Lower leg skin (tissue), 4 donors: Measurements from ENCODE around the gene OR6S1. TPM values are rescaled to one million over a fixed set of nuclear protein-coding genes. Genes with fewer than 3 reads are reported as not detected.

Experiments used
- DNase-seq, 2 donors: peaks; one replicate each; pipeline ENCODE4 v3.0.0-alpha.2; 2019; ENCODE audit warnings: low spot score in 2 of 2
- H3K4me3 ChIP-seq: fragments of 200-600 bp; sonication (generic); 2 replicates; pipeline ENCODE4 v1.5.1; 2017; ENCODE audit warnings: mild to moderate bottlenecking, low read depth; ENCODE audit not compliant: poor library complexity, severe bottlenecking
- POLR2A ChIP-seq, 2 donors: fragments of 450-650 bp; IDR thresholded peaks; one replicate each; pipeline ENCODE4 v1.6.1; 2016 to 2017; ENCODE audit warnings: antibody characterized with exemption in 2 of 2, mild to moderate bottlenecking in 1 of 2, moderate library complexity in 1 of 2
- WGBS, 2 donors: methylation state at CpG; one replicate each; pipeline ENCODE4 v1.1.5; 2018; 5-methylcytosine and 5-hydroxymethylcytosine counted together
- intact Hi-C: fragments of 100-400 bp; cut with DNase I; formaldehyde crosslinking; loops from one replicate; pipeline ENCODE4 v1.15.0; 2023; ENCODE audit warnings: low total_unique reads
- total RNA-seq, 4 donors: library from RNA; depleted of rRNA; stranded (reverse); fragments of >200 nt; gene quantifications; one replicate each; pipeline ENCODE4 v1.1.0, GENCODE V29; 2016
- TF ChIP-seq, protein P1 (sequence below), 3 donors: fragments of 450-650 bp; IDR thresholded peaks; one replicate each; pipeline ENCODE4 v1.5.1; 2016; ENCODE audit warnings: antibody characterized with exemption in 3 of 3, mild to moderate bottlenecking in 3 of 3, moderate library complexity in 2 of 3

The OR6S1 gene
- total RNA-seq, 4 donors from 2014 or later: not detected

DNA sequence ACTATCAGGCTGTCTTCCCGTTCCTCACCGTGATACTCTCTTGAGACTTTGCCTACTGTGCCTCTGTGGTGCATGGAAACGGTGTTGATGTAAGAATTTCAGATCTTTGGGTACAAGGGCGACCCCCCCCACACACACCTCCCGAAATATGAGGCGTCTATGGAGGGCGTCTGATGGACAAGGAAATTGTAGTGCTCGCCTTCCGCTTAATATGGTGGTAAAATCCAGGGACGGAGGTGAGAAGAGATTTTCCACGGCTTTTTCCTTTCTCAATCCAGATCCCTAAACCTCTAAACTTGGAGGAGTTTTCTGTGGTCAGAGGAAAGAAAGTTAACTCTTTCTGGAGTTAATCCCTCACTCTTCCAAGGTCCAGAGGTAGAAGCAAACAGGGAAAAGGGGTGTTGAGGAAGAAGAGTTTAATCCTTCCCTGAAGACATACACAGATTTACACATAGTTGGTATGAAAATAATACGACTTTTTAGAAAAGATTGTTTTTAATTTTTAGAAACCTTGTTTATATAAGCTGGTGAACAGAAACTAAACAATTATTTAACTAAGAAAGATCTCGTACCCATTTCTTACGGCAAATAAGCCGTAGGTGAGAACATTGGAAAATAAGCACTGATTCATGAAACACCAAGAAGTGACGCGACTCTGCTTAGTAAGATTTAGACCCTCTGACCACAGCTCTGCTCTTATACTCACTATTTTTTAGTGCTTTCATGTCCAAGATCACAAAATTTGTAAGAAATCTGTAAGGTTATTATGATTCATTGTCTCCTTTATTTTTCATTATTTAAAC is 27.3 kb downstream of the OR6S1 start:
- intact Hi-C loops: loop anchor here (5.0 kb wide), 2 partner anchors 73 to 282 kb away; partner anchors contain the start of genes ANG and CCNB1IP1
- DNase-seq: no peak
- 23 to 25% methylated on average over 17 of the region's 17 CpGs for WGBS, 2 donors
- TF ChIP-seq, protein P1, sequence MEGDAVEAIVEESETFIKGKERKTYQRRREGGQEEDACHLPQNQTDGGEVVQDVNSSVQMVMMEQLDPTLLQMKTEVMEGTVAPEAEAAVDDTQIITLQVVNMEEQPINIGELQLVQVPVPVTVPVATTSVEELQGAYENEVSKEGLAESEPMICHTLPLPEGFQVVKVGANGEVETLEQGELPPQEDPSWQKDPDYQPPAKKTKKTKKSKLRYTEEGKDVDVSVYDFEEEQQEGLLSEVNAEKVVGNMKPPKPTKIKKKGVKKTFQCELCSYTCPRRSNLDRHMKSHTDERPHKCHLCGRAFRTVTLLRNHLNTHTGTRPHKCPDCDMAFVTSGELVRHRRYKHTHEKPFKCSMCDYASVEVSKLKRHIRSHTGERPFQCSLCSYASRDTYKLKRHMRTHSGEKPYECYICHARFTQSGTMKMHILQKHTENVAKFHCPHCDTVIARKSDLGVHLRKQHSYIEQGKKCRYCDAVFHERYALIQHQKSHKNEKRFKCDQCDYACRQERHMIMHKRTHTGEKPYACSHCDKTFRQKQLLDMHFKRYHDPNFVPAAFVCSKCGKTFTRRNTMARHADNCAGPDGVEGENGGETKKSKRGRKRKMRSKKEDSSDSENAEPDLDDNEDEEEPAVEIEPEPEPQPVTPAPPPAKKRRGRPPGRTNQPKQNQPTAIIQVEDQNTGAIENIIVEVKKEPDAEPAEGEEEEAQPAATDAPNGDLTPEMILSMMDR (IDR thresholded peaks at IDR 0.05): no peak
- no peak for TF ChIP-seq POLR2A (IDR thresholded peaks at IDR 0.05)
- H3K4me3 ChIP-seq: peak overlapping the region; percentile 43

DNA sequence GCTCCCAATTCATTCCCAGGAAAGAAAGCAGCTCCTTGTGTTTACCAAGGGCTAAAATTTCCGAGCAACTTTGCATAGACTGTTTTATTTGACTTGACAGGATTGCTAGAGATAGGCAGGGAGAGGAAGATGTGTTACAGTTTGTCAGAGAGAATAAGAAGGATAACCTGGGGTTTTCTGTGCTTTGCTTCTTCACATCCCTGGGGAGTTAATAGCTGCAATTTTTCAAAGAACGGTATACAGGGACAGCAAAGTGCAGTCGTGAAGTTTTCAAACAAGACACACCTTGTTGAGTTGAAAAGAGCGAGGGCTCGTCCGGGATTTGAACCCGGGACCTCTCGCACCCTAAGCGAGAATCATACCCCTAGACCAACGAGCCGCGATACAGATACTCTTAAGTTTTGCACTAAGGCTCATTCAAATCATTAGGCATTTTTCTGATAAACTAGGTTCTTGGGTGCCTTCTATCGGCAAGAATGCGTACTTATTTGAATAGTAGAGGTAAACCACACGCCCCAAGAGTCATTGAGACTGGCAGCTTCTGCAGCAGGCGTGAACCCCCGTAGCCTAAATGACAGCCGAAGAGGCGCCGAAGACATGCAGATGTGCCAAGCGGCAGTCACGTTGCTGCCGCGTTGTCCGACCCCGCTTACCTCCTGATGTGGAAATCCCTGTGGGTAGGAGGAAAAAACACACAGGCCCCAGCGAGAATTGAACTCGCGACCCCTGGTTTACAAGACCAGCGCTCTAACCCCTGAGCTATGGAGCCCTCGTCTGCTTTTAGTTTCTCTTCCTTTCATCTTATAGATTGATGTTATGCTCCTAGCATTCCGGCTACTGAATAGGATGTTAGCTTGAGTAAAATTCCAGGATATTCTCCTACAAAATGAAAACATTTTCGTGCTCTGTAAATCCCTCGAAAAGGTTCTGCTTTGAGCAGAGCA is 28.1 kb downstream of the OR6S1 start:
- intact Hi-C loops: loop anchor here (5.0 kb wide), 2 partner anchors 74 to 281 kb away; partner anchors contain the start of genes ANG and CCNB1IP1
- no peak for TF ChIP-seq POLR2A (IDR thresholded peaks at IDR 0.05)
- TF ChIP-seq, protein P1 (IDR thresholded peaks at IDR 0.05): peak in 1 of 3 donors; percentile 94
- WGBS, 2 donors: 0 to 1% methylated on average over 34 of the region's 34 CpGs
- DNase-seq: peak; percentile 85 to 96
- peak overlapping the region; percentile 43 for H3K4me3 ChIP-seq

- no peak for DNase-seq
- 50 to 54% methylated on average over 5 of the region's 5 CpGs for WGBS, 2 donors
- no peak overlapping the region for H3K4me3 ChIP-seq
- TF ChIP-seq POLR2A (IDR thresholded peaks at IDR 0.05): no peak
- TF ChIP-seq, protein P1 (IDR thresholded peaks at IDR 0.05): no peak
- intact Hi-C loops: loop anchor here (5.0 kb wide), 2 partner anchors 75 to 280 kb away; partner anchors contain the start of genes ANG and CCNB1IP1
These were observed 29.1 kb downstream of the OR6S1 start for GRCh38 chr14:20612403-20612802.

- H3K4me3 ChIP-seq: no peak overlapping the region
- no peak for DNase-seq
- intact Hi-C loops: loop anchor here (5.0 kb wide), 2 partner anchors 76 to 279 kb away; partner anchors contain the start of genes ANG and CCNB1IP1
- TF ChIP-seq POLR2A (IDR thresholded peaks at IDR 0.05): no peak
- TF ChIP-seq, protein P1 (IDR thresholded peaks at IDR 0.05): no peak
- 56 to 61% methylated on average over 4 of the region's 4 CpGs for WGBS, 2 donors
These were observed 30.2 kb downstream of the OR6S1 start for GRCh38 chr14:20611277-20611676.

- peak; percentile 78 to 95 for DNase-seq
- TF ChIP-seq POLR2A (IDR thresholded peaks at IDR 0.05): no peak
- TF ChIP-seq, protein P1 (IDR thresholded peaks at IDR 0.05): no peak
- peak overlapping the region; percentile 70 for H3K4me3 ChIP-seq
- intact Hi-C loops: loop anchor here (5.0 kb wide), 2 partner anchors 77 to 278 kb away; partner anchors contain the start of genes ANG and CCNB1IP1
- 7 to 9% methylated on average over 27 of the region's 27 CpGs for WGBS, 2 donors
These were observed 31.3 kb downstream of the OR6S1 start for GRCh38 chr14:20610002-20610765.
